GM19438 (cell line): ENCODE data around the gene SH3BP4.

Experiments
- ATAC-seq: cut with Tn5 transposase; IDR thresholded peaks from one replicate; pipeline ENCODE4 v1.9.1; 2021; ENCODE audit warnings: low read depth; ENCODE audit not compliant: unreplicated experiment

Gene SH3BP4, protein sequence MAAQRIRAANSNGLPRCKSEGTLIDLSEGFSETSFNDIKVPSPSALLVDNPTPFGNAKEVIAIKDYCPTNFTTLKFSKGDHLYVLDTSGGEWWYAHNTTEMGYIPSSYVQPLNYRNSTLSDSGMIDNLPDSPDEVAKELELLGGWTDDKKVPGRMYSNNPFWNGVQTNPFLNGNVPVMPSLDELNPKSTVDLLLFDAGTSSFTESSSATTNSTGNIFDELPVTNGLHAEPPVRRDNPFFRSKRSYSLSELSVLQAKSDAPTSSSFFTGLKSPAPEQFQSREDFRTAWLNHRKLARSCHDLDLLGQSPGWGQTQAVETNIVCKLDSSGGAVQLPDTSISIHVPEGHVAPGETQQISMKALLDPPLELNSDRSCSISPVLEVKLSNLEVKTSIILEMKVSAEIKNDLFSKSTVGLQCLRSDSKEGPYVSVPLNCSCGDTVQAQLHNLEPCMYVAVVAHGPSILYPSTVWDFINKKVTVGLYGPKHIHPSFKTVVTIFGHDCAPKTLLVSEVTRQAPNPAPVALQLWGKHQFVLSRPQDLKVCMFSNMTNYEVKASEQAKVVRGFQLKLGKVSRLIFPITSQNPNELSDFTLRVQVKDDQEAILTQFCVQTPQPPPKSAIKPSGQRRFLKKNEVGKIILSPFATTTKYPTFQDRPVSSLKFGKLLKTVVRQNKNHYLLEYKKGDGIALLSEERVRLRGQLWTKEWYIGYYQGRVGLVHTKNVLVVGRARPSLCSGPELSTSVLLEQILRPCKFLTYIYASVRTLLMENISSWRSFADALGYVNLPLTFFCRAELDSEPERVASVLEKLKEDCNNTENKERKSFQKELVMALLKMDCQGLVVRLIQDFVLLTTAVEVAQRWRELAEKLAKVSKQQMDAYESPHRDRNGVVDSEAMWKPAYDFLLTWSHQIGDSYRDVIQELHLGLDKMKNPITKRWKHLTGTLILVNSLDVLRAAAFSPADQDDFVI

GRCh38 chr2:234951664-234952269 lies at the start of gene SH3BP4:
Gene SH3BP4 (plus strand): TSS chr2:234952017. CDS start chr2:235035003, 82,986 bp downstream.
- ATAC-seq, result no peak

DNA sequence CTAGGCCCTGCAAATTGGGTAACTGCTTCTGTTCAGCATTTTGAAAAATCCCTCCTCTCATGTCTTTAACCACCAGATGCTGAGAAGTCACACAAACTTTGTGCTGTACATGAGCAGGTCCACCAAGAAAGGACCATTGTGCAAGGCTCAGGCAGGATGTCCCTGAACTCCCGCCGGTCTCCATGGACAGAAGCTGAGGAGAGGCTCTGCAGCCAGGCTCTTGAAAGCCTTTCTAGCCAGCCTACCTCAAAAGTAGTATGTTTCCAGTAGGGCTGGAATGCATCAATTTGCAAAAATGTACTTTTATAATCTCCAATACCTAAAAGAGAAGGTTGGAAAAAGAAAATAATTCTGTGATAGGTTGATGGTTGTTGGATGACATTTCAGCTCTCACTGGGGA lies 47.0 kb upstream of the SH3BP4 start:
- ATAC-seq, result no peak

GRCh38 chr2:234905547-234906265 lies 46.1 kb upstream of the SH3BP4 start:
- no peak for ATAC-seq

- no peak for ATAC-seq
Measured at GRCh38 chr2:234910186-234910679, 41.6 kb upstream of the SH3BP4 start.

DNA sequence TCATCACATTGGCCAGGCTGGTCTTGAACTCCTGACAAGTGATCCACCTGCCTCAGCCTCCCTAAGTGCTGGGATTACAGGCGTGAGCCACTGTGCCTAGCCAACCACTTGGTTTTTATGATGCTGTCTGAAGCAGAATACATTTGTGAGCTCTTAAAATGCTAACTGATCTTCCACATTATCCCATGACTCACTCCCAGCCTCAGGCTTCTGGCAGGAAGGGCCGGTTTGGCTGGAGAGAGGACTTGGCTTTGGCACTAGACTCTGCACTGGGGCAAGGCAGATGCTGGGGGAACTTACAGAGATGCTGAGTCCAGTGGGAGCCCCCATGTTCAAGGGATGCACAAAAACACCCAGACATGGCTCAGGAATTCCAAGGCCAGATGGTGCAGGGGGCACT lies 40.5 kb upstream of the SH3BP4 start:
- no peak for ATAC-seq

DNA sequence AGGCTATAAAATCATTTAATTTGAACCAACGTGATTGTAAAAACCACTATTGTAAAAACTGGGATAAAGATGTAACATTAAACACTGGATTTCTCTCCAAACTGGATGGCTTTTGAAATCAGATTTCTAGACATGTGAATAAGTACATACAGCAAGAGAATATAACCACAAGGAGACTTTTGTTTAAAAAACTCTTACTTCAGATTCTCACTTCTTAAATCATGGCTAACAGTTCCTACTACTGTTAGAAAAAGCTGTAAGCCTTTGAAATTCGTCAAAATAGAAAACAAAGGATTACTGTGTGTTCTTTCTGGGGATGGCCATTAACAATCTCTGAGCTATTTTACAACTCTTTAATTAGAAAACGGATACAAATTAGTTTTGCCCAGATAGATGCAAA lies 39.4 kb upstream of the SH3BP4 start:
- no peak for ATAC-seq

GRCh38 chr2:234913208-234913626 lies 38.6 kb upstream of the SH3BP4 start:
- ATAC-seq, result no peak

GRCh38 chr2:234914371-234915154 lies 37.3 kb upstream of the SH3BP4 start:
- no peak for ATAC-seq

DNA sequence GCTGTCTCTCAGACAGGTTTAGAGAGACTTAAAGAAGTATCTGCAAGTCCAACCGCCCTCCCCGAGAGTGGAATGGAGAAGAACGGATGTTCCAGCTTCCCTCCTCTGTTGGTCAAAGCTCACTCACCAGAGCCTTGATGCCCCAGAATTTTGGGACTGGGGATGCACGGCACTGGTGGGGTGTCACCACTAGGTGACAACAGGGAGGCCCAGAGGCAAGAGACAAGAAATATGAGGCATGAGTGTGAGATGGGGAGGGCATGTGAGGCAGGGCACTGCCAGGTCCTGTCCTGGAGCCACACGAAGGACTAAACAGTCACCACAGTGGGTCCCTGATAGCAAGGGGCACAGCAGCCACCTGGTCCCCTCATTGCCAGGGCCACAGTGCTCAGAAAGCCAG lies 35.1 kb upstream of the SH3BP4 start:
- no peak for ATAC-seq

DNA sequence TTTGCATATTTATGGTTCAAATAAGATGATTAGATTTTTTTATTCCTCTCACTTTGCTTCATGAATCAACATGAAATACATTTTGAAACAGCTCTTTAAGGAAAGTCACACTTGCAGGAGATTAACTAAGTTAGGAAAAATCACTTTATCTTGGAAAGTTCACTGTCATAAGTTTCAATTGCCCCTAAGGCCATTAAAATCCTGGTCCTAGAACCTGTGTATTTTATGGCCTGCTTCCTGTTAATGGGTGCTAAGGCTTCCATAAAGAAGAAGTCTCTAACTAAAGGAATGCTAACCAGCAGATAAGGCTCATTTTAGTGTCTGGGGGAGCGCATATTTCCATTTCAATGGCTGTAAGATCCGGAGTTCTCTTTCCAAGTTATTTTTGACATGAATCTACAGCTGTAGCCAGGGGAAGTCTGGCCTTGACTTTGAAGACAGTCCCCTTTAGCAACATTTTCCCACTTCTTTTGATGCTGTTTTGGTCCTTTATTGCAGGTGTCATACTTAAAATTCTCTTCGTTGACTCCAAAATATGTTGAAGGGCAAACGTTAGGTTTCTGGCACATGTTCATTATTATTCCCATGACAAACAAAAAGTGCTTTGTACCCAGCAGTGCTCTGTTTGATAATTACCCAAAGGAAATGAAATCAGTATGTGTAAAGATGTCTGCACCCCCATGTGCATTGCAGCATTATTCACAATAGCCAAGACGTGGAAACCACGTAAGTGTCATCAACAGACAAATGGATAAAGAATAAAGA lies 34.4 kb upstream of the SH3BP4 start:
- no peak for ATAC-seq

- no peak for ATAC-seq
Measured at GRCh38 chr2:234919711-234920110, 32.1 kb upstream of the SH3BP4 start.

GRCh38 chr2:234920836-234921235 lies 31.0 kb upstream of the SH3BP4 start:
- no peak for ATAC-seq

DNA sequence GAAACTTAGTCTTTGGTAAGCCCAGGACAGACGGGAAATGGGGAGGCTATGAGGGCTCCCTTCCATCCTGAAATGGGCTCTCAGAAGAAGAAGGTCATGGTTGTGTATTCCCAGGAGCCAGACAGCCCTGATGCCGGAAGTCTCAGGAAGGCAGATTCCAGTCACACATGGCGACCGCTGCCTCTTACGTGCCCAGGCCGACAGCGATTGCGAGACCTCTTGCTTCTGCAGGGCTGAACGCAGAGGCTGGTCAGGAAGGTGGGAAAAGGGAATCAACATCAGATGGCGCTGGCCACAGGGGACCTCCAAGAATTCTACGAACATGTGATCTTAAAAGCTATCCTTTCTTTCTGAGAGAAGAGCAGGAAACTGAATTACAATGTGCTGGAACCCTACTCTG lies 22.8 kb upstream of the SH3BP4 start:
- no peak for ATAC-seq

DNA sequence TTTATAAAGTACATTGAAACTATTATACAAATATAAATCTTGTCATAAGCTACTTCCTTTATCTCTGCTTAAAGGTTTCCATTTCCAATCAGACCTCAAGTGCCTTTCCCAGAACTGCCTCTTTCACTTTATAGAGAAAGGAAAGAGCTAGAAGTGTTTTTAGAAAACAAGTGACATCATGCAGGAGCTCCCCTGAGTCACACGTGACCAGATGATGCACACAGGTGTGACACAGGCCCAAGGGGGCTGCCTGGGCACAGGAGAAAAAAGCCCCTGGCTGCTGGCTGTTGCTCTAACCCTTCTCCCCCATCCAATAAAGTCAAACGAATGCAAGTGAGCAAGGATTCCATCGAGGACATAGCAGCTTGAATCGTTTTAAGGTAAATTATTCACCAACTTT lies 21.4 kb upstream of the SH3BP4 start:
- no peak for ATAC-seq

DNA sequence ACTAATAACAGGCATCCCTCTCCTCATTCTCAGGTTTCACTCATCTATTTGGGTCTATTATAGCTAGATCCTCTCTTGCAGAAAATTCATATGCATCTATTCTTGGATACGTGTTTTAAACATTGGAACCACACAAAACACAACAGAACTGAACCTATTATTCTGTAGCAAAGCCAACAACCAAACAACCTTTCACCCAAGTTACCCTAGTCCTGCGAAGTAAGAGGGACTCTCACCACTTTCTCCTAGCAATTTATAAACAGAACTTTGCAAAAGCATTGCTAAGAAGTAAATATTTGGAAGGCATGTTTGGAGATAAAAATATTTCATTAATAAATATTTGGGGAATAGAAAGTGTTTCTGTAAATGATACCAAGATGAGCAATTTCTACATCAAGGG lies 20.4 kb upstream of the SH3BP4 start:
- no peak for ATAC-seq

DNA sequence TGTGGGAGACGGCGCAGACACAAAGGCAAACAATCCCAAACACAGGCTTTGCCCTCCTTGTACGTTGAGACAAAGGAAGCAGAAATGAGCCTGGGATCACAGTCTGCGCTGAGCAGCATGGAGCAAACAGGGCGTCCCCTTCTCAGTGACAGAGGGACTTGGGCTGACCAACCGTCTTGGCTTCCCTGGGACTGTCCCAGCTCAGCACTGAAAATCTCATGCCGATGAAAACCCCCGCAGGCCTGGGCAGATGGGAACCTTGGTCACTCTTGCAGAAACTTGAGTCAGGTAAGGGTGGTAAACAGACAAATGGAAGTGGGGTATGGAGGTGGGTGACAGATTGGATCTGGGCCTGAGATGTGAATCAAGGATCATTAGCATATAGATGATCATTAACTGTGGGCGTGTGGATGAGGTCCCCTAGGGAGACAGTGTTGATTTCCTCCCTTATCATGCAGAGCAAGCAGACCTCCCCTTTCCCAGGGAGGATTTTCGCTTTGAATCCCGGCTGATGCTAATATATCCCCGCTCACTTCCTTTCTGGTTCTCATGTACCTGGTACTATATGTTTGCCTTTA lies 19.1 kb upstream of the SH3BP4 start:
- ATAC-seq, result no peak

DNA sequence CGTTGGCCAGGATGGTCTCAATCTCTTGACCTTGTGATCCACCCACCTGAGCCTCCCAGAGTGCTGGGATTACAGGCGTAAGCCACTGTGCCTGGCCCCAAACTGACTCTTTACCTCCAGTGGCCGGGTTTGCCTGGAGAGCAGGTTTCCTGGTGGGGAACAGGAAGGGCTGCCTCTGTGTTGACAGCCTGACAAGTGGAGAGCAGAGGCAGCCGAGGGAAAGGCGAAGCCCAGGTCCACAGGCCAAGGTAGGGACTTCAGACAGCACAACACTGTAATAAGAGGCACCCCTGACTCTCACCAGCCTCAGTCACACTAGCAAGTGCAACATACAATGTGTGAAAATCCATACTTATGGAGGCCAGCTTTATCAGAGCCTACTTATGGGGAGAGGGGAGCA lies 16.5 kb upstream of the SH3BP4 start:
- no peak for ATAC-seq

DNA sequence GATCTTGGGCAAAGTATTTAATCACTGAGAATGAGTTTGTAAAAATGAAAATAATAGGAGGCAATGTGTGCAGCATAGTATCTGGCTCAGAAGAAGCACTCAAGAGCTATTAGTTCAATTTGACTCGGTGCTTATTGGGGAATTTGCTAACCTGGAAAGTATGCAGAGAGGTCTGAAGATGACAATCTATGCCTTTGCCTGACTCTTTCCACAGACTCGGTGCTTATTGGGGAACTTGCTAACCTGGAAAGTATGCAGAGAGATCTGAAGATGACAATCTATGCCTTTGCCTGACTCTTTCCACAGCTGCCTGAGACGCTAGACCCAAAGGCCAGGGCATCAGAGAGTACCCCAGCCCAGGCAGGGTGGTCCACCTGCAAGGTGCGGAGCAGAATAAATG lies 12.2 kb upstream of the SH3BP4 start:
- no peak for ATAC-seq
